Measurements from ENCODE around the gene FOXC2.

GRCh38 chr16:86580791-86581170 is 14.2 kb downstream of the FOXC2 start:
- no peak for TF ChIP-seq CTCF (IDR thresholded peaks at IDR 0.05; ENCODE audit: borderline replicate concordance, extremely low read depth, low read length, poor library complexity, severe bottlenecking)
- TF ChIP-seq EZH2 (IDR thresholded peaks at IDR 0.05; ENCODE audit: borderline replicate concordance, low read depth, low read length, severe bottlenecking): no peak
